ENCODE results near the gene PLA2G4A.

GRCh38 chr1:186858923-186859322 is 30.2 kb downstream of the PLA2G4A start:
- TF ChIP-seq TAF1 (IDR thresholded peaks at IDR 0.05; ENCODE audit: low read depth) (no peak), EP300 (conservative IDR thresholded peaks at IDR 0.05; ENCODE audit: poor library complexity, severe bottlenecking) (no peak), RAD21 (conservative IDR thresholded peaks at IDR 0.05) (no peak), SMC3 (conservative IDR thresholded peaks at IDR 0.05; ENCODE audit: poor library complexity) (no peak), EZH2 (IDR thresholded peaks at IDR 0.05; ENCODE audit: borderline replicate concordance, insufficient read depth, low read length, poor library complexity, severe bottlenecking) (no peak), REST (IDR thresholded peaks at IDR 0.05; ENCODE audit: borderline replicate concordance) (no peak)
- TF ChIP-seq, protein P1, sequence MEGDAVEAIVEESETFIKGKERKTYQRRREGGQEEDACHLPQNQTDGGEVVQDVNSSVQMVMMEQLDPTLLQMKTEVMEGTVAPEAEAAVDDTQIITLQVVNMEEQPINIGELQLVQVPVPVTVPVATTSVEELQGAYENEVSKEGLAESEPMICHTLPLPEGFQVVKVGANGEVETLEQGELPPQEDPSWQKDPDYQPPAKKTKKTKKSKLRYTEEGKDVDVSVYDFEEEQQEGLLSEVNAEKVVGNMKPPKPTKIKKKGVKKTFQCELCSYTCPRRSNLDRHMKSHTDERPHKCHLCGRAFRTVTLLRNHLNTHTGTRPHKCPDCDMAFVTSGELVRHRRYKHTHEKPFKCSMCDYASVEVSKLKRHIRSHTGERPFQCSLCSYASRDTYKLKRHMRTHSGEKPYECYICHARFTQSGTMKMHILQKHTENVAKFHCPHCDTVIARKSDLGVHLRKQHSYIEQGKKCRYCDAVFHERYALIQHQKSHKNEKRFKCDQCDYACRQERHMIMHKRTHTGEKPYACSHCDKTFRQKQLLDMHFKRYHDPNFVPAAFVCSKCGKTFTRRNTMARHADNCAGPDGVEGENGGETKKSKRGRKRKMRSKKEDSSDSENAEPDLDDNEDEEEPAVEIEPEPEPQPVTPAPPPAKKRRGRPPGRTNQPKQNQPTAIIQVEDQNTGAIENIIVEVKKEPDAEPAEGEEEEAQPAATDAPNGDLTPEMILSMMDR (IDR thresholded peaks at IDR 0.05; ENCODE audit: poor library complexity, severe bottlenecking), result no peak

Measured in neural cell (in vitro differentiated cells).